Right lobe of liver (tissue), 6 donors: ENCODE data around the gene PHETA2. TPM values are rescaled to one million over a fixed set of nuclear protein-coding genes. Genes with fewer than 3 reads are reported as not detected.
"Not testable (repeated sequence)": the region's sequence is repeated elsewhere in the genome, so short reads cannot be mapped to it uniquely, and the experiment has no call there.

Experiments used
- ATAC-seq, 4 donors: fragments of 200-7000 bp; cut with Tn5 transposase; one replicate each; pipeline ENCODE4 v1.9.1; 2020; ENCODE audit warnings: mild to moderate bottlenecking in 4 of 4, moderate library complexity in 4 of 4
- DNase-seq, 3 donors: peaks; one replicate each; pipeline ENCODE4 v3.0.0-alpha.2; 2020
- H3K27ac ChIP-seq, 3 donors: fragments of 200-600 bp; one replicate each; pipeline ENCODE4 v1.8.0; 2022
- H3K27me3 ChIP-seq, 2 donors: fragments of 200-600 bp; one replicate each; pipeline ENCODE4 v1.8.0; 2022
- H3K36me3 ChIP-seq, 4 donors: fragments of 200-600 bp; sonication (generic) in 1 of 4; one replicate each; pipeline versions ENCODE4 v1.5.1 to v1.8.0; 2017 to 2022; ENCODE audit warnings: control low read depth in 1 of 4
- H3K4me1 ChIP-seq, 4 donors: fragments of 200-600 bp; sonication (generic) in 1 of 4; one replicate each; pipeline versions ENCODE4 v1.5.1 to v1.8.0; 2017 to 2022; ENCODE audit warnings: control low read depth in 1 of 4
- H3K4me3 ChIP-seq, 3 donors: fragments of 200-600 bp; one replicate each; pipeline ENCODE4 v1.8.0; 2022
- H3K9me3 ChIP-seq, 4 donors: fragments of 200-600 bp; sonication (generic) in 1 of 4; one replicate each; pipeline versions ENCODE4 v1.5.1 to v1.8.0; 2017 to 2022; ENCODE audit warnings: control low read depth in 1 of 4
- POLR2A ChIP-seq: fragments of 450-650 bp; IDR thresholded peaks from one replicate; pipeline ENCODE4 v1.6.1; 2017; ENCODE audit warnings: antibody characterized with exemption, mild to moderate bottlenecking
- WGBS: methylation state at CpG from one replicate; pipeline ENCODE4 v1.1.6; 2018; ENCODE audit warnings: low coverage, low lambda C conversion rate; ENCODE audit not compliant: insufficient coverage; ENCODE audit errors: missing lambda C conversion rate; 5-methylcytosine and 5-hydroxymethylcytosine counted together
- intact Hi-C, 2 donors: fragments of 100-400 bp; cut with DNase I; formaldehyde crosslinking; loops; one replicate each; pipeline versions ENCODE4 v1.11.2 to v1.14.1; 2022
- small RNA-seq, 2 experiments: library from RNA; depleted of rRNA; stranded (forward); fragments of <200 nt; gene quantifications; one replicate each; pipeline ENCODE3, GENCODE V24; 2016
- total RNA-seq, 6 experiments: library from RNA; depleted of rRNA in 2 of 6; stranded (reverse); fragments of >200 nt in 2 of 6; fragmentation: NEBNext Ultra II Directional in 3 of 6; extraction: Animal tissue kit (Norgen Biotek cat#: 25700) in 3 of 6; gene quantifications; one replicate each; pipeline versions ENCODE4 v1.1.0 to v1.2.4, GENCODE V29; 2016 to 2023
- TF ChIP-seq, protein P1 (sequence below), 4 donors: fragments of 200-600 bp in 3 of 4; fragments of 450-650 bp in 1 of 4; IDR thresholded peaks; one replicate each; pipeline versions ENCODE4 v1.5.1 to v1.8.0; 2016 to 2022; ENCODE audit warnings: antibody characterized with exemption in 4 of 4, mild to moderate bottlenecking in 2 of 4
- donor health status: DM: no; HTN: yes; CAD: no.
- donor health status: DM: no; HTN: no; CAD: no.
- donor health status: DM: no; HTN: no; CAD: no.
- donor health status: DM: no; HTN: yes; CAD: no.
- donor health status: DM: no; HTN: yes; CAD: no.

The PHETA2 gene
- total RNA-seq, 6 experiments from 2014 or later: 0.51 to 1.4 (median 0.97) TPM

DNA sequence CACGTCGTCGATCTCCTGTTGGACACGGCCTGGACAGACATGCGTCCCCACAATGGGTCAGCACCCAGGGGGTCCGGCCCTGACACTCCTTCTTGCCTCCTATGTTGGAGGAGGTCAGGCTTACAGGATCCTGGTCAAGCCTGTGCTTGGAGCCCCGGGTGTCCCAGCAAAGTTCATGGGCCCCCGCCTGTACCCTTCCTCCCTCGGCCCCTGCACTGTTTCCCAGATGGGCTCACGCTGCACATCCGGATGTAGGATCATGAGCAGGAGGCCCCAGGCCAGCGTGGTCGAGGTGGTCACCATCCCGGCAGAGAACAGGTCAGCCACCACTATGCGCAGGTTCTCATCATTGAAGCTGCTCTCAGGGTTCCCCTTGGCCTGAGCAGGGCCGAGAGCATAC, 53.6 kb downstream of the PHETA2 start:
- Histone ChIP-seq H3K36me3 (peaks cover 0 to 19% (median 7%) of the 10 kb centered on the region in 4 donors), H3K4me1 (peaks cover 0 to 20% (median 6%) of the 10 kb centered on the region in 4 donors), H3K9me3 (no peaks in the 10 kb centered on the region), H3K27me3 (no peaks in the 10 kb centered on the region), H3K4me3 (no peak overlapping the region), H3K27ac (no peak overlapping the region)
- intact Hi-C loops: no loop called here
- ATAC-seq (no peak), DNase-seq (no peak)
- WGBS: 92% methylated on average over 5 of the region's 16 CpGs
- TF ChIP-seq, protein P1, sequence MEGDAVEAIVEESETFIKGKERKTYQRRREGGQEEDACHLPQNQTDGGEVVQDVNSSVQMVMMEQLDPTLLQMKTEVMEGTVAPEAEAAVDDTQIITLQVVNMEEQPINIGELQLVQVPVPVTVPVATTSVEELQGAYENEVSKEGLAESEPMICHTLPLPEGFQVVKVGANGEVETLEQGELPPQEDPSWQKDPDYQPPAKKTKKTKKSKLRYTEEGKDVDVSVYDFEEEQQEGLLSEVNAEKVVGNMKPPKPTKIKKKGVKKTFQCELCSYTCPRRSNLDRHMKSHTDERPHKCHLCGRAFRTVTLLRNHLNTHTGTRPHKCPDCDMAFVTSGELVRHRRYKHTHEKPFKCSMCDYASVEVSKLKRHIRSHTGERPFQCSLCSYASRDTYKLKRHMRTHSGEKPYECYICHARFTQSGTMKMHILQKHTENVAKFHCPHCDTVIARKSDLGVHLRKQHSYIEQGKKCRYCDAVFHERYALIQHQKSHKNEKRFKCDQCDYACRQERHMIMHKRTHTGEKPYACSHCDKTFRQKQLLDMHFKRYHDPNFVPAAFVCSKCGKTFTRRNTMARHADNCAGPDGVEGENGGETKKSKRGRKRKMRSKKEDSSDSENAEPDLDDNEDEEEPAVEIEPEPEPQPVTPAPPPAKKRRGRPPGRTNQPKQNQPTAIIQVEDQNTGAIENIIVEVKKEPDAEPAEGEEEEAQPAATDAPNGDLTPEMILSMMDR (IDR thresholded peaks at IDR 0.05): no peak
- TF ChIP-seq POLR2A: no peak

DNA sequence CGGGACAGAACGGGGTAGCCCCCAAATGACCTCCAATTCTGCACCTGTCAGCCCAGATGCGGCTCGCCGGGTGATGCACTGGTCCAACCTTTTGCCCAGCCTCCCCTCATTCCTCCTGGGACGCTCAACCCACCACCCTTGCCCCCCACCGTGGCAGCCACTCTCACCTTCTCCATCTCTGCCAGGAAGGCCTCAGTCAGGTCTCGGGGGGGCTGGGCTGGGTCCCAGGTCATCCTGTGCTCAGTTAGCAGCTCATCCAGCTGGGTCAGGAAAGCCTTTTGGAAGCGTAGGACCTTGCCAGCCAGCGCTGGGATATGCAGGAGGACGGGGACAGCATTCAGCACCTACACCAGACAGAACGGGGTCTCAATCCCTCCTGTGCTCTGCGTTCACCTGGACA, 54.0 kb downstream of the PHETA2 start:
- H3K27me3 ChIP-seq, DNase-seq, intact Hi-C loops, ATAC-seq, H3K9me3 ChIP-seq, H3K27ac ChIP-seq: not testable (repeated sequence)
- Histone ChIP-seq H3K36me3 (peaks cover 0 to 19% (median 7%) of the 10 kb centered on the region in 4 donors), H3K4me1 (peaks cover 0 to 20% (median 6%) of the 10 kb centered on the region in 4 donors), H3K4me3 (peak overlapping the region in 2 of 3 donors; percentile 77 to 80)
- no CpG with 5 or more reads among the region's 13 CpGs for WGBS

Small RNA genes within 50 kb of the gene (small RNA-seq; reads per million reads assigned to genes)
- 0 reads per million in 2 experiments for gene SNORD13P1

Other genes starting within 250 kb of the PHETA2 start
- 10 to 100 TPM; 26.7 to 63.4 (median 37.2) TPM for gene SREBF2, start 241.1 kb upstream of the PHETA2 start, total RNA-seq
- gene SHISA8, start 159.2 kb upstream of the PHETA2 start, total RNA-seq: not detected
- gene TNFRSF13C, start 147.4 kb upstream of the PHETA2 start, total RNA-seq: under 1 TPM in 4 of 6 experiments, not detected in 2; 0.04 to 0.22 (median 0.18) TPM
- 1 to 10 TPM in 2 of 6 experiments, under 1 TPM in 2, not detected in 2; 0.29 to 3.7 (median 1.8) TPM for gene CENPM, start 127.1 kb upstream of the PHETA2 start, total RNA-seq
- under 1 TPM in 3 of 6 experiments, not detected in 3; 0.06 to 0.16 (median 0.07) TPM for gene SEPTIN3, start 104.8 kb upstream of the PHETA2 start, total RNA-seq
- under 1 TPM; 0.12 to 0.72 (median 0.63) TPM for gene WBP2NL, start 75.5 kb upstream of the PHETA2 start, total RNA-seq
- 10 to 100 TPM; 17.6 to 27.9 (median 23.0) TPM for gene NAGA, start 3.4 kb upstream of the PHETA2 start, total RNA-seq
- gene SMDT1, start 5.5 kb downstream of the PHETA2 start, total RNA-seq: 10 to 100 TPM in 4 of 6 experiments, 1 to 10 TPM in 2; 6.7 to 78.1 (median 60.9) TPM
- 10 to 100 TPM; 34.9 to 67.5 (median 51.6) TPM for gene NDUFA6, start 16.5 kb downstream of the PHETA2 start, total RNA-seq
- 100 to 1,000 TPM; 104 to 400 (median 283) TPM for gene CYP2D6, start 56.6 kb downstream of the PHETA2 start, total RNA-seq
- 10 to 100 TPM; 15.4 to 20.5 (median 18.5) TPM for gene TCF20, start 196.4 kb downstream of the PHETA2 start, total RNA-seq